ENCODE measurements around the gene VTA1.
"Not testable (repeated sequence)": the region's sequence is repeated elsewhere in the genome, so short reads cannot be mapped to it uniquely, and the experiment has no call there.

The VTA1 gene, protein sequence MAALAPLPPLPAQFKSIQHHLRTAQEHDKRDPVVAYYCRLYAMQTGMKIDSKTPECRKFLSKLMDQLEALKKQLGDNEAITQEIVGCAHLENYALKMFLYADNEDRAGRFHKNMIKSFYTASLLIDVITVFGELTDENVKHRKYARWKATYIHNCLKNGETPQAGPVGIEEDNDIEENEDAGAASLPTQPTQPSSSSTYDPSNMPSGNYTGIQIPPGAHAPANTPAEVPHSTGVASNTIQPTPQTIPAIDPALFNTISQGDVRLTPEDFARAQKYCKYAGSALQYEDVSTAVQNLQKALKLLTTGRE

GRCh38 chr6:142146828-142147662 is at the start of gene VTA1, which contains the start of gene NMBR:
VTA1 (plus strand) TSS chr6:142147263; CDS start chr6:142147288, 25 bp downstream.
NMBR (minus strand) TSS chr6:142147122; CDS start chr6:142088658, 58,464 bp downstream.
- TF ChIP-seq FOXA1 (IDR thresholded peaks at IDR 0.05) = no peak
- no peak for TF ChIP-seq ZNF384 (IDR thresholded peaks at IDR 0.05)
- peak; percentile 87 for TF ChIP-seq L3MBTL2 (conservative IDR thresholded peaks at IDR 0.05)
- TF ChIP-seq NFRKB (IDR thresholded peaks at IDR 0.05) = no peak
- TF ChIP-seq SUZ12 (IDR thresholded peaks at IDR 0.05) = no peak
- TF ChIP-seq ARNT (IDR thresholded peaks at IDR 0.05) = no peak
- TF ChIP-seq SP1 (IDR thresholded peaks at IDR 0.05) = no peak
- TF ChIP-seq ELF4 (IDR thresholded peaks at IDR 0.05) = peak; percentile 94
- TF ChIP-seq LEF1 (IDR thresholded peaks at IDR 0.05; ENCODE audit: borderline replicate concordance) = no peak
- no peak for TF ChIP-seq FOXK2 (IDR thresholded peaks at IDR 0.05)
- TF ChIP-seq HDGF (IDR thresholded peaks at IDR 0.05; ENCODE audit: borderline replicate concordance) = no peak
- TF ChIP-seq CTBP1 (IDR thresholded peaks at IDR 0.05; ENCODE audit: borderline replicate concordance) = no peak
- TF ChIP-seq BHLHE40 (IDR thresholded peaks at IDR 0.05; ENCODE audit: borderline replicate concordance) = no peak
- no peak for TF ChIP-seq TARDBP (IDR thresholded peaks at IDR 0.05)
- TF ChIP-seq, protein P1, sequence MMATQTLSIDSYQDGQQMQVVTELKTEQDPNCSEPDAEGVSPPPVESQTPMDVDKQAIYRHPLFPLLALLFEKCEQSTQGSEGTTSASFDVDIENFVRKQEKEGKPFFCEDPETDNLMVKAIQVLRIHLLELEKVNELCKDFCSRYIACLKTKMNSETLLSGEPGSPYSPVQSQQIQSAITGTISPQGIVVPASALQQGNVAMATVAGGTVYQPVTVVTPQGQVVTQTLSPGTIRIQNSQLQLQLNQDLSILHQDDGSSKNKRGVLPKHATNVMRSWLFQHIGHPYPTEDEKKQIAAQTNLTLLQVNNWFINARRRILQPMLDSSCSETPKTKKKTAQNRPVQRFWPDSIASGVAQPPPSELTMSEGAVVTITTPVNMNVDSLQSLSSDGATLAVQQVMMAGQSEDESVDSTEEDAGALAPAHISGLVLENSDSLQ (IDR thresholded peaks at IDR 0.05) = no peak
- peak; percentile 72; the same call in 1 of the 2 replicates for TF ChIP-seq FOXM1 (IDR thresholded peaks at IDR 0.05; ENCODE audit: borderline replicate concordance)
- POLR2A ChIA-PET = interaction anchor here (0.7 to 1.6 kb wide), 3 partner anchors 9 to 21 kb away, joined by 3 to 5 read pairs (median 3); no protein-coding TSS in a partner anchor

DNA sequence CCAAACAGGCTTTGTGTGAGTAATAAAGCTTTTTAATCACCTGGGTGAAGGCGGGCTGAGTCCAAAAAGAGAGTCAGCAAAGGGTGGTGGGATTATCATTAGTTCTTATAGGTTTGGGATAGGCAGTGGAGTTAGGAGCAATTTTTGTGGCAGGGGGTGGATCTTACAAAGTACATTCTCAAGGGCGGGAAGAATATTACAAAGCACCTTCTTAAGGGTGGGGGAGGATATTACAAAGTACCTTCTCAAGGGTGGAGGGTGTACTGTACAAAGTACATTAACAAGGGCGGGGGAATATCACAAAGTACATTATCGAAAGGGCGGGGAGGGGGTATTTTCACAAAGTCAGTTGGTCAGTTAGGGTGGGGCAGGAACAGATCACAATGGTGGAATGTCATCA is 42.2 kb upstream of the VTA1 start:
- CTCF ChIA-PET; DNase-seq (ENCODE audit: extremely low spot score); POLR2A ChIA-PET: not testable (repeated sequence)

More at GRCh38 chr6:142146828-142147662, at the start of gene VTA1, which contains the start of gene NMBR:
- DNase-seq (ENCODE audit: extremely low spot score) = peak; percentile 94
- CTCF ChIA-PET = interaction anchor here (0.7 to 2.0 kb wide), 9 partner anchors 9 to 419 kb away, joined by 3 to 7 read pairs (median 3); no protein-coding TSS in a partner anchor

DNA sequence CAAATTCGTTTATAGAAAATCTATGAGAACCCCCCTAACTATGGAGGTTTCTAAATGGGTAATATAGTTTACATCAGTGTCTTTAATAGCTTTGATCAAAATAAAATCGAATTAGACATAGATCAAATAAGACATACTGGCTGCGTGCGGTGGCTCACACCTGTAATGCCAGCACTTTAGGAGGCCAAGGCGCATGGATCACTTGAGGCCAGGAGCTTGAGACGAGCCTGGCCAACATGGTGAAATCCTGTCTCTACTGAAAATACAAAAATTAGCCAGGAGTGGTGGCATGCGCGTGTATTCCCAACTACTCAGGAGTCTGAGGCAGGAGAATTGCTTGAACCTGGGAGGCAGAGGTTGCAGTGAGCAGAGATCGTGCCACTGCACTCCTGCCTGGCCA is 36.2 kb upstream of the VTA1 start:
- POLR2A ChIA-PET; DNase-seq (ENCODE audit: extremely low spot score): not testable (repeated sequence)
- CTCF ChIA-PET = interaction anchor here (2.5 kb wide), 1 partner anchor 121 kb away, joined by 12 read pairs; no protein-coding TSS in a partner anchor

DNA sequence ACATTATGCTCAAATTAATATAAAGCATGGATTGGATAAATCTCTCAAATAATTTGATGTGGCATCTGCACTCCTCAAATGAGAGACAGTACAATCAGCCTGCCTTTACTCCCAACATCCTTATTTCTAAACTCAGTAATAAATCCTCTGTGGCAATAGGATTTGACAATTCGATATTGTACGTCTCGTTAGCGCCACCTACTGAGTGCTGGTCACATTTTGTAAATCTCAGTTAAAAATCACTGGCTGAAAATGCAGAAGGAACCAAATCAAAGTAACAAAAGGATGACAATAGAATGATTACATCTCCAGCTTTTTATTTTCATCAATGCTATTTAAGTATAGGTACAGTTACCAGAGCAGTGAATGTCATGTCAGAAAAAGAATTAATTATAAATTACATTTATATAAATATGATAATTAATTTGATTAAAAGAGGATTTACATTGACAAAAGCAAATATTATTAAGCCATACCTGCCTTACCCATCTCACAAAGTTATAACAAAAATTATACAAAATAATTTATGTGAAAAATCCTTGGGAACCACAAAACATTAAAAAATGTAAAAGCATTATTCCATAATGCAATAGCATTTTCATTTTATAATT is 34.5 kb upstream of the VTA1 start:
- TF ChIP-seq ARNT (IDR thresholded peaks at IDR 0.05) = no peak
- TF ChIP-seq, protein P1 (IDR thresholded peaks at IDR 0.05) = peak; percentile 86
- POLR2A ChIA-PET = no interaction called here
- DNase-seq (ENCODE audit: extremely low spot score) = peak; percentile 68
- CTCF ChIA-PET = interaction anchor here (0.7 to 2.5 kb wide), 2 partner anchors 100 to 122 kb away, joined by 3 to 12 read pairs; no protein-coding TSS in a partner anchor

- POLR2A ChIA-PET = no interaction called here
- CTCF ChIA-PET = interaction anchor here (0.6 kb wide), 1 partner anchor 12 kb away, joined by 3 read pairs; no protein-coding TSS in a partner anchor
- no peak for TF ChIP-seq NFRKB (IDR thresholded peaks at IDR 0.05)
- TF ChIP-seq TARDBP (IDR thresholded peaks at IDR 0.05) = no peak
- TF ChIP-seq SUZ12 (IDR thresholded peaks at IDR 0.05) = no peak
- TF ChIP-seq SP1 (IDR thresholded peaks at IDR 0.05) = no peak
- TF ChIP-seq ZNF384 (IDR thresholded peaks at IDR 0.05) = no peak
- no peak for TF ChIP-seq FOXM1 (IDR thresholded peaks at IDR 0.05; ENCODE audit: borderline replicate concordance)
- no peak for TF ChIP-seq LEF1 (IDR thresholded peaks at IDR 0.05; ENCODE audit: borderline replicate concordance)
- TF ChIP-seq BHLHE40 (IDR thresholded peaks at IDR 0.05; ENCODE audit: borderline replicate concordance) = no peak
- no peak for TF ChIP-seq FOXA1 (IDR thresholded peaks at IDR 0.05)
- TF ChIP-seq HDGF (IDR thresholded peaks at IDR 0.05; ENCODE audit: borderline replicate concordance) = no peak
- no peak for TF ChIP-seq FOXK2 (IDR thresholded peaks at IDR 0.05)
- no peak for TF ChIP-seq L3MBTL2 (conservative IDR thresholded peaks at IDR 0.05)
- no peak for TF ChIP-seq ARNT (IDR thresholded peaks at IDR 0.05)
- TF ChIP-seq, protein P1 (IDR thresholded peaks at IDR 0.05) = no peak
Measured at GRCh38 chr6:142117366-142117765, 29.7 kb upstream of the VTA1 start.

GRCh38 chr6:142118328-142118727 is 28.7 kb upstream of the VTA1 start:
- TF ChIP-seq FOXM1 (IDR thresholded peaks at IDR 0.05; ENCODE audit: borderline replicate concordance) = no peak
- no peak for TF ChIP-seq FOXK2 (IDR thresholded peaks at IDR 0.05)
- no peak for TF ChIP-seq TARDBP (IDR thresholded peaks at IDR 0.05)
- TF ChIP-seq LEF1 (IDR thresholded peaks at IDR 0.05; ENCODE audit: borderline replicate concordance) = no peak
- TF ChIP-seq ZNF384 (IDR thresholded peaks at IDR 0.05) = no peak
- TF ChIP-seq L3MBTL2 (conservative IDR thresholded peaks at IDR 0.05) = no peak
- no peak for TF ChIP-seq FOXA1 (IDR thresholded peaks at IDR 0.05)
- no peak for TF ChIP-seq ARNT (IDR thresholded peaks at IDR 0.05)
- TF ChIP-seq NFRKB (IDR thresholded peaks at IDR 0.05) = no peak
- TF ChIP-seq HDGF (IDR thresholded peaks at IDR 0.05; ENCODE audit: borderline replicate concordance) = no peak
- no peak for TF ChIP-seq BHLHE40 (IDR thresholded peaks at IDR 0.05; ENCODE audit: borderline replicate concordance)
- no peak for TF ChIP-seq SUZ12 (IDR thresholded peaks at IDR 0.05)
- TF ChIP-seq CTBP1 (IDR thresholded peaks at IDR 0.05; ENCODE audit: borderline replicate concordance) = no peak
- TF ChIP-seq SP1 (IDR thresholded peaks at IDR 0.05) = no peak
- no peak for TF ChIP-seq ELF4 (IDR thresholded peaks at IDR 0.05)
- DNase-seq (ENCODE audit: extremely low spot score) = no peak
- ChIA-PET CTCF (no interaction called here), POLR2A (no interaction called here)

More at GRCh38 chr6:142117366-142117765, 29.7 kb upstream of the VTA1 start:
- no peak for DNase-seq (ENCODE audit: extremely low spot score)

All from HEK293T (cell line).